HG03460 (cell line): ENCODE data around the gene ZNF154.
"Not testable (repeated sequence)": the region's sequence is repeated elsewhere in the genome, so short reads cannot be mapped to it uniquely, and the experiment has no call there.

Experiments used
- ATAC-seq: cut with Tn5 transposase; IDR thresholded peaks from one replicate; pipeline ENCODE4 v1.9.1; 2021; ENCODE audit not compliant: unreplicated experiment

The ZNF154 gene

GRCh38 chr19:57708641-57709361 is at the start of gene ZNF154:
Gene ZNF154 (minus strand): TSS chr19:57709204. CDS start chr19:57708971, 233 bp downstream.
- ATAC-seq, result no peak

GRCh38 chr19:57757941-57758340 is 48.9 kb upstream of the ZNF154 start:
- ATAC-seq, result no peak

- no peak for ATAC-seq
These were observed 46.0 kb upstream of the ZNF154 start for GRCh38 chr19:57755031-57755430.

- no peak for ATAC-seq
These were observed 45.2 kb upstream of the ZNF154 start for GRCh38 chr19:57754091-57754673.

- ATAC-seq, result no peak
These were observed 39.0 kb upstream of the ZNF154 start for GRCh38 chr19:57748029-57748428.

GRCh38 chr19:57747472-57747807 is 38.4 kb upstream of the ZNF154 start:
- no peak for ATAC-seq

- peak; percentile 95 for ATAC-seq
These were observed 37.8 kb upstream of the ZNF154 start, which contains the start of gene ZNF776 for GRCh38 chr19:57746580-57747471. Gene ZNF776 (plus strand): TSS chr19:57746815. CDS start chr19:57747059, 244 bp downstream.

GRCh38 chr19:57738770-57739169 is 29.8 kb upstream of the ZNF154 start:
- not testable (repeated sequence) for ATAC-seq

- ATAC-seq, result not testable (repeated sequence)
These were observed 29.3 kb upstream of the ZNF154 start for GRCh38 chr19:57738320-57738719.

GRCh38 chr19:57720878-57721277 is 11.9 kb upstream of the ZNF154 start:
- ATAC-seq, result no peak

- no peak for ATAC-seq
These were observed 11.0 kb upstream of the ZNF154 start for GRCh38 chr19:57719901-57720519.

GRCh38 chr19:57719424-57719823 is 10.4 kb upstream of the ZNF154 start:
- ATAC-seq, result no peak

GRCh38 chr19:57712222-57712621 is 3.2 kb upstream of the ZNF154 start:
- ATAC-seq, result no peak

- ATAC-seq, result no peak
These were observed 612 bp upstream of the ZNF154 start for GRCh38 chr19:57709616-57710015.

- ATAC-seq, result no peak
These were observed 2.7 kb downstream of the ZNF154 start for GRCh38 chr19:57706346-57706745.

- no peak for ATAC-seq
These were observed 7.4 kb downstream of the ZNF154 start for GRCh38 chr19:57701625-57702024.

- ATAC-seq, result no peak
These were observed 19.3 kb downstream of the ZNF154 start for GRCh38 chr19:57689750-57690149.

GRCh38 chr19:57688011-57688763 is 20.8 kb downstream of the ZNF154 start:
- no peak for ATAC-seq

GRCh38 chr19:57687363-57688010 is 21.5 kb downstream of the ZNF154 start:
- no peak for ATAC-seq

GRCh38 chr19:57686727-57687126 is 22.3 kb downstream of the ZNF154 start:
- ATAC-seq, result no peak
